ENCODE data around the gene GRN.

- TF ChIP-seq GATA2 (IDR thresholded peaks at IDR 0.05; ENCODE audit: insufficient read depth, insufficient read length, low read depth, low read length) (no peak), CTCF (IDR thresholded peaks at IDR 0.05; ENCODE audit: extremely low read depth in 1 of 2, insufficient read depth in 1 of 2, low read depth in 1 of 2, low read length in 2 of 2) (no peak), POLR2AphosphoS5 (IDR thresholded peaks at IDR 0.05; ENCODE audit: insufficient read depth, low read depth, low read length) (no peak), MYC (IDR thresholded peaks at IDR 0.05; ENCODE audit: low read depth, low read length) (no peak), POLR2A (IDR thresholded peaks at IDR 0.05; ENCODE audit: low read depth, low read length) (no peak), MAX (IDR thresholded peaks at IDR 0.05; ENCODE audit: insufficient read depth, insufficient read length) (no peak), EZH2 (IDR thresholded peaks at IDR 0.05; ENCODE audit: borderline replicate concordance, low read depth, low read length, severe bottlenecking) (no peak)
These were observed 17.4 kb downstream of the GRN start for GRCh38 chr17:44362459-44362948.

All from endothelial cell of umbilical vein (primary cell).